GM23338 (cell line): ENCODE data around the gene SMIM35. TPM values are rescaled to one million over a fixed set of nuclear protein-coding genes. Genes with fewer than 3 reads are reported as not detected.

Experiments
- ATAC-seq: fragments of 200-7000 bp; cut with Tn5 transposase; 3 replicates; pipeline ENCODE4 v1.9.1; 2020
- DNase-seq: peaks from one replicate; pipeline ENCODE4 v3.0.0-alpha.2; 2015; ENCODE audit warnings: low spot score
- H2AFZ ChIP-seq: fragments of 200-600 bp; sonication (generic); 2 replicates; pipeline ENCODE4 v1.8.0; 2016; ENCODE audit warnings: antibody characterized with exemption, mild to moderate bottlenecking, moderate library complexity
- H3F3A ChIP-seq: fragments of 200-600 bp; sonication (generic); replicated peaks from 2 replicates; pipeline ENCODE4 v1.8.0; 2017; ENCODE audit warnings: antibody characterized with exemption, mixed run types, low read depth
- H3K27ac ChIP-seq: fragments of 200-600 bp; sonication (generic); 2 replicates; pipeline ENCODE4 v1.6.1; 2016; ENCODE audit warnings: low read depth
- H3K27me3 ChIP-seq: fragments of 200-600 bp; sonication (generic); 2 replicates; pipeline ENCODE4 v1.8.0; 2016; ENCODE audit warnings: mild to moderate bottlenecking, mixed run types, moderate library complexity; ENCODE audit not compliant: insufficient read depth
- H3K36me3 ChIP-seq: fragments of 200-600 bp; sonication (generic); 2 replicates; pipeline ENCODE4 v1.8.0; 2016; ENCODE audit warnings: mild to moderate bottlenecking; ENCODE audit not compliant: insufficient read depth
- H3K4me1 ChIP-seq: fragments of 200-600 bp; sonication (generic); 2 replicates; pipeline ENCODE4 v1.8.0; 2016; ENCODE audit warnings: mild to moderate bottlenecking, moderate library complexity; ENCODE audit not compliant: insufficient read depth
- H3K4me2 ChIP-seq: fragments of 200-600 bp; sonication (generic); 2 replicates; pipeline ENCODE4 v1.7.1; 2017; ENCODE audit warnings: mixed run types
- H3K4me3 ChIP-seq: fragments of 200-600 bp; sonication (generic); 2 replicates; pipeline ENCODE4 v1.6.1; 2016; ENCODE audit warnings: mixed run types
- H3K79me2 ChIP-seq: fragments of 200-600 bp; sonication (generic); replicated peaks from 2 replicates; pipeline ENCODE4 v1.8.0; 2017; ENCODE audit warnings: mild to moderate bottlenecking; ENCODE audit not compliant: insufficient read depth
- H3K9me2 ChIP-seq: fragments of 200-600 bp; sonication (generic); 2 replicates; pipeline ENCODE4 v1.8.0; 2017; ENCODE audit not compliant: insufficient read depth
- H4K20me1 ChIP-seq: fragments of 200-600 bp; sonication (generic); replicated peaks from 2 replicates; pipeline ENCODE4 v1.8.0; 2017; ENCODE audit warnings: mild to moderate bottlenecking; ENCODE audit not compliant: insufficient read depth
- H3K27ac Mint-ChIP-seq: 2 replicates; pipeline ENCODE4 v1.8.0; 2020; ENCODE audit warnings: inconsistent platforms, mild to moderate bottlenecking, moderate library complexity, mixed read lengths
- H3K27me3 Mint-ChIP-seq: 3 replicates; pipeline ENCODE4 v1.8.0; 2022; ENCODE audit warnings: low read depth, mild to moderate bottlenecking, moderate library complexity, mixed read lengths, inconsistent platforms; ENCODE audit not compliant: insufficient read depth, poor library complexity
- H3K36me3 Mint-ChIP-seq: 3 replicates; pipeline ENCODE4 v1.8.0; 2021; ENCODE audit warnings: low read depth, mild to moderate bottlenecking, inconsistent platforms, moderate library complexity, mixed read lengths
- H3K4me1 Mint-ChIP-seq: 3 replicates; pipeline ENCODE4 v1.8.0; 2020; ENCODE audit warnings: mild to moderate bottlenecking, inconsistent platforms, mixed read lengths
- H3K4me3 Mint-ChIP-seq: 3 replicates; pipeline ENCODE4 v1.8.0; 2021; ENCODE audit warnings: moderate library complexity, mild to moderate bottlenecking, inconsistent platforms, mixed read lengths
- H3K9me3 Mint-ChIP-seq: 3 replicates; pipeline ENCODE4 v1.8.0; 2020; ENCODE audit warnings: moderate library complexity, mild to moderate bottlenecking, inconsistent platforms, mixed read lengths
- CREB1 ChIP-seq: fragments of 250-450 bp; sonication (Bioruptor Pico); IDR thresholded peaks from 2 replicates; pipeline ENCODE4 v1.5.0; 2020; ENCODE audit warnings: low read depth, mild to moderate bottlenecking, moderate library complexity
- CTCF ChIP-seq, 2 experiments: fragments of 200-600 bp in 1 of 2; sonication (generic) in 1 of 2; conservative IDR thresholded peaks; 2 replicates each; pipeline versions ENCODE4 v1.5.1 to v1.6.1; 2016 to 2017; ENCODE audit warnings: antibody characterized with exemption in 2 of 2, low read depth in 2 of 2, mild to moderate bottlenecking in 2 of 2, moderate library complexity in 1 of 2
- EZH2 ChIP-seq: fragments of 200-600 bp; sonication (generic); IDR thresholded peaks from one replicate; pipeline ENCODE4 v1.8.0; 2017; ENCODE audit warnings: antibody characterized with exemption, mild to moderate bottlenecking, low read depth; ENCODE audit not compliant: unreplicated experiment
- EZH2phosphoT487 ChIP-seq: fragments of 200-600 bp; sonication (generic); IDR thresholded peaks from one replicate; pipeline ENCODE4 v1.8.1; 2018; ENCODE audit warnings: antibody characterized with exemption; ENCODE audit not compliant: unreplicated experiment
- JUNB ChIP-seq: IDR thresholded peaks from one replicate; pipeline ENCODE4 v1.6.1; 2016; ENCODE audit warnings: antibody characterized with exemption; ENCODE audit not compliant: unreplicated experiment
- NANOG ChIP-seq: IDR thresholded peaks from 2 replicates; pipeline ENCODE4 v1.6.1; 2016; ENCODE audit warnings: antibody characterized with exemption, borderline replicate concordance
- POLR2AphosphoS5 ChIP-seq: IDR thresholded peaks from 2 replicates; pipeline ENCODE4 v1.6.1; 2016; ENCODE audit warnings: antibody characterized with exemption, low read depth
- STAT1 ChIP-seq: IDR thresholded peaks from one replicate; pipeline ENCODE4 v1.6.1; 2016; ENCODE audit warnings: antibody characterized with exemption; ENCODE audit not compliant: unreplicated experiment
- ZNF114 ChIP-seq: fragments of 250-450 bp; sonication (Bioruptor Pico); IDR thresholded peaks from 2 replicates; pipeline ENCODE4 v1.5.0; 2020; ENCODE audit warnings: mild to moderate bottlenecking, moderate library complexity
- ZNF331 ChIP-seq: fragments of 250-450 bp; sonication (Bioruptor Pico); IDR thresholded peaks from 2 replicates; pipeline ENCODE4 v1.5.0; 2020; ENCODE audit warnings: low read depth, mild to moderate bottlenecking, moderate library complexity
- ZNF462 ChIP-seq: fragments of 250-450 bp; sonication (Bioruptor Pico); IDR thresholded peaks from 2 replicates; pipeline ENCODE4 v1.5.0; 2020; ENCODE audit warnings: mild to moderate bottlenecking, moderate library complexity
- polyA plus RNA-seq: library from polyadenylated mRNA; unstranded; fragments of >200 nt; fragmentation: Nextera tagmentation; extraction: Ambion mirVana; gene quantifications from 2 replicates; pipeline ENCODE4 v1.2.1, GENCODE V29; 2016
- total RNA-seq: library from RNA; depleted of rRNA; stranded (reverse); fragments of >200 nt; shearing (Covaris generic); gene quantifications from 2 replicates; pipeline ENCODE4 v1.2.3, GENCODE V29; 2014
- TF ChIP-seq, protein P1 (sequence below): IDR thresholded peaks from one replicate; pipeline ENCODE4 v1.6.1; 2018; ENCODE audit warnings: antibody characterized with exemption; ENCODE audit not compliant: unreplicated experiment
- TF ChIP-seq, protein P2 (sequence below): IDR thresholded peaks from 2 replicates; pipeline ENCODE4 v1.6.1; 2016; ENCODE audit warnings: antibody characterized with exemption

The SMIM35 gene
- total and polyA plus RNA-seq, 2 experiments from 2014 or later = not detected

- H3K4me3 ChIP-seq = no peak overlapping the region
- ATAC-seq (no peak), DNase-seq (no peak)
- no peaks in the 10 kb centered on the region for H3K36me3 ChIP-seq
- no peak overlapping the region for H3K4me3 Mint-ChIP-seq
- no peaks in the 10 kb centered on the region for H3K4me1 ChIP-seq
- no peak overlapping the region for H3K27ac Mint-ChIP-seq
- H3K27ac ChIP-seq = no peak overlapping the region
- no peak overlapping the region for H3K4me2 ChIP-seq
- no peaks in the 10 kb centered on the region for H3K4me1 Mint-ChIP-seq
- peaks cover 5% of the 10 kb centered on the region for H3K27me3 Mint-ChIP-seq
- no peak for TF ChIP-seq EZH2phosphoT487
- TF ChIP-seq STAT1 = no peak
- TF ChIP-seq ZNF331 = no peak
- no peak for TF ChIP-seq ZNF114 (CRISPR knock-in tag)
- TF ChIP-seq, protein P1, sequence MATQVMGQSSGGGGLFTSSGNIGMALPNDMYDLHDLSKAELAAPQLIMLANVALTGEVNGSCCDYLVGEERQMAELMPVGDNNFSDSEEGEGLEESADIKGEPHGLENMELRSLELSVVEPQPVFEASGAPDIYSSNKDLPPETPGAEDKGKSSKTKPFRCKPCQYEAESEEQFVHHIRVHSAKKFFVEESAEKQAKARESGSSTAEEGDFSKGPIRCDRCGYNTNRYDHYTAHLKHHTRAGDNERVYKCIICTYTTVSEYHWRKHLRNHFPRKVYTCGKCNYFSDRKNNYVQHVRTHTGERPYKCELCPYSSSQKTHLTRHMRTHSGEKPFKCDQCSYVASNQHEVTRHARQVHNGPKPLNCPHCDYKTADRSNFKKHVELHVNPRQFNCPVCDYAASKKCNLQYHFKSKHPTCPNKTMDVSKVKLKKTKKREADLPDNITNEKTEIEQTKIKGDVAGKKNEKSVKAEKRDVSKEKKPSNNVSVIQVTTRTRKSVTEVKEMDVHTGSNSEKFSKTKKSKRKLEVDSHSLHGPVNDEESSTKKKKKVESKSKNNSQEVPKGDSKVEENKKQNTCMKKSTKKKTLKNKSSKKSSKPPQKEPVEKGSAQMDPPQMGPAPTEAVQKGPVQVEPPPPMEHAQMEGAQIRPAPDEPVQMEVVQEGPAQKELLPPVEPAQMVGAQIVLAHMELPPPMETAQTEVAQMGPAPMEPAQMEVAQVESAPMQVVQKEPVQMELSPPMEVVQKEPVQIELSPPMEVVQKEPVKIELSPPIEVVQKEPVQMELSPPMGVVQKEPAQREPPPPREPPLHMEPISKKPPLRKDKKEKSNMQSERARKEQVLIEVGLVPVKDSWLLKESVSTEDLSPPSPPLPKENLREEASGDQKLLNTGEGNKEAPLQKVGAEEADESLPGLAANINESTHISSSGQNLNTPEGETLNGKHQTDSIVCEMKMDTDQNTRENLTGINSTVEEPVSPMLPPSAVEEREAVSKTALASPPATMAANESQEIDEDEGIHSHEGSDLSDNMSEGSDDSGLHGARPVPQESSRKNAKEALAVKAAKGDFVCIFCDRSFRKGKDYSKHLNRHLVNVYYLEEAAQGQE = no peak
- no peak for TF ChIP-seq POLR2AphosphoS5
- TF ChIP-seq CREB1 = no peak
- TF ChIP-seq CTCF (conservative IDR thresholded peaks at IDR 0.05; ENCODE audit: low read depth in 2 of 2) = no peak
- no peak for TF ChIP-seq ZNF462
- TF ChIP-seq NANOG = no peak
- TF ChIP-seq, protein P2, sequence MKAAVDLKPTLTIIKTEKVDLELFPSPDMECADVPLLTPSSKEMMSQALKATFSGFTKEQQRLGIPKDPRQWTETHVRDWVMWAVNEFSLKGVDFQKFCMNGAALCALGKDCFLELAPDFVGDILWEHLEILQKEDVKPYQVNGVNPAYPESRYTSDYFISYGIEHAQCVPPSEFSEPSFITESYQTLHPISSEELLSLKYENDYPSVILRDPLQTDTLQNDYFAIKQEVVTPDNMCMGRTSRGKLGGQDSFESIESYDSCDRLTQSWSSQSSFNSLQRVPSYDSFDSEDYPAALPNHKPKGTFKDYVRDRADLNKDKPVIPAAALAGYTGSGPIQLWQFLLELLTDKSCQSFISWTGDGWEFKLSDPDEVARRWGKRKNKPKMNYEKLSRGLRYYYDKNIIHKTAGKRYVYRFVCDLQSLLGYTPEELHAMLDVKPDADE = no peak
- no peak for TF ChIP-seq JUNB
- TF ChIP-seq EZH2 = no peak
- H2AFZ ChIP-seq = no peak overlapping the region
- no peaks in the 10 kb centered on the region for H3F3A ChIP-seq
- no peaks in the 10 kb centered on the region for H3K79me2 ChIP-seq
- H3K9me2 ChIP-seq = 0 out of 2 replicates have a peak, but pooled peaks cover 12% of the 10 kb centered on the region
- no peaks in the 10 kb centered on the region for H3K9me3 Mint-ChIP-seq
- H3K36me3 Mint-ChIP-seq = no peaks in the 10 kb centered on the region
- H4K20me1 ChIP-seq = no peaks in the 10 kb centered on the region
- no peaks in the 10 kb centered on the region for H3K27me3 ChIP-seq
Observed at GRCh38 chr11:118010738-118011461, 75.9 kb downstream of the SMIM35 start.
